B cell (primary cell): ENCODE data around the gene TRIM56. TPM values are rescaled to one million over a fixed set of nuclear protein-coding genes. Genes with fewer than 3 reads are reported as not detected.

ENCODE experiments used
- ATAC-seq: fragments of 200-7000 bp; cut with Tn5 transposase; one replicate; pipeline ENCODE4 v1.10.0; 2021; ENCODE audit warnings: low read depth, mild to moderate bottlenecking, moderate number of reproducible peaks, moderate library complexity
- CTCF ChIA-PET: fragments of 350-600 bp; sonication (Branson Sonifier 250); formaldehyde crosslinking; loops from one replicate; lab custom pipeline; 2021; ENCODE audit warnings: antibody characterized with exemption, inconsistent platforms; lab: Charles Lee
- POLR2A ChIA-PET: fragments of 350-600 bp; sonication (Branson Sonifier 250); formaldehyde crosslinking; loops from one replicate; lab custom pipeline; 2021; ENCODE audit warnings: antibody characterized with exemption; lab: Charles Lee
- DNase-seq: peaks from one replicate; pipeline ENCODE4 v3.0.0; 2013
- H2AFZ ChIP-seq: 2 replicates; pipeline ENCODE4 v1.6.1; 2012; ENCODE audit warnings: mild to moderate bottlenecking, low read depth, low read length; ENCODE audit not compliant: insufficient read depth, poor library complexity, severe bottlenecking
- H3K27ac ChIP-seq, 2 donors: 1 replicate in 1 of 2; 2 replicates in 1 of 2; pipeline ENCODE4 v1.5.1; 2012 to 2013; ENCODE audit warnings: low read length in 2 of 2, mild to moderate bottlenecking in 2 of 2, moderate library complexity in 1 of 2
- H3K27me3 ChIP-seq, 4 experiments: fragments of 200-600 bp in 1 of 4; sonication (generic) in 1 of 4; replicated peaks in 1 of 4; 1 replicate in 2 of 4; 2 replicates in 2 of 4; pipeline versions ENCODE4 v1.6.1 to v1.7.0; 2013 to 2016; ENCODE audit warnings: low read length in 3 of 4, mild to moderate bottlenecking in 2 of 4, mixed read lengths in 1 of 4, moderate library complexity in 1 of 4; ENCODE audit not compliant: insufficient read depth in 4 of 4, control insufficient read depth in 3 of 4; ENCODE audit errors: control extremely low read depth in 1 of 4
- H3K36me3 ChIP-seq, 2 experiments: replicated peaks in 1 of 2; 1 replicate in 1 of 2; 2 replicates in 1 of 2; pipeline versions ENCODE4 v1.6.1 to v1.7.1; 2013; ENCODE audit warnings: low read length in 1 of 2; ENCODE audit not compliant: insufficient read depth in 2 of 2, control insufficient read depth in 1 of 2; ENCODE audit errors: control extremely low read depth in 1 of 2, extremely low read depth in 1 of 2
- H3K4me1 ChIP-seq, 2 donors: fragments of 200-600 bp in 1 of 2; sonication (generic) in 1 of 2; 1 replicate in 1 of 2; 2 replicates in 1 of 2; pipeline versions ENCODE4 v1.5.1 to v1.6.1; 2013 to 2017; ENCODE audit warnings: low read length in 2 of 2; ENCODE audit not compliant: control insufficient read depth in 2 of 2, insufficient read depth in 2 of 2
- H3K4me2 ChIP-seq: replicated peaks from 2 replicates; pipeline ENCODE3; 2012; ENCODE audit warnings: mild to moderate bottlenecking, low read depth, low read length; ENCODE audit not compliant: poor library complexity, severe bottlenecking
- H3K4me3 ChIP-seq, 5 experiments: fragments of 200-600 bp in 1 of 5; sonication (generic) in 1 of 5; 1 replicate in 3 of 5; 2 replicates in 2 of 5; pipeline versions ENCODE4 v1.5.1 to v1.7.0; 2011 to 2016; ENCODE audit warnings: low read length in 4 of 5, mild to moderate bottlenecking in 4 of 5, low read depth in 2 of 5, control low read depth in 1 of 5, moderate library complexity in 1 of 5; ENCODE audit not compliant: insufficient read depth in 1 of 5; ENCODE audit errors: control extremely low read depth in 1 of 5, extremely low read depth in 1 of 5
- H3K79me2 ChIP-seq: fragments of 200-600 bp; sonication (generic); one replicate; pipeline ENCODE4 v1.6.0; 2016; ENCODE audit warnings: low read length; ENCODE audit not compliant: control insufficient read depth, insufficient read depth
- H3K9ac ChIP-seq: fragments of 200-600 bp; sonication (generic); 2 replicates; pipeline ENCODE4 v1.6.1; 2017; ENCODE audit warnings: mild to moderate bottlenecking, low read length, moderate library complexity
- H3K9me3 ChIP-seq, 3 donors: one replicate each; pipeline versions ENCODE4 v1.6.1 to v1.7.1; 2013; ENCODE audit warnings: low read length in 2 of 3; ENCODE audit not compliant: control insufficient read depth in 2 of 3, insufficient read depth in 1 of 3; ENCODE audit errors: control extremely low read depth in 1 of 3
- H4K20me1 ChIP-seq: 2 replicates; pipeline ENCODE4 v1.6.0; 2012; ENCODE audit warnings: mild to moderate bottlenecking, low read length; ENCODE audit not compliant: insufficient read depth, control insufficient read depth, poor library complexity, severe bottlenecking
- H3K27ac Mint-ChIP-seq: one replicate; pipeline ENCODE4 v1.8.0; 2021; ENCODE audit warnings: mixed read lengths
- H3K27me3 Mint-ChIP-seq: one replicate; pipeline ENCODE4 v1.8.0; 2021; ENCODE audit warnings: mixed read lengths
- H3K4me1 Mint-ChIP-seq: one replicate; pipeline ENCODE4 v1.8.0; 2021; ENCODE audit warnings: mixed read lengths
- H3K4me3 Mint-ChIP-seq: one replicate; pipeline ENCODE4 v1.8.0; 2021; ENCODE audit warnings: mixed read lengths
- H3K9me3 Mint-ChIP-seq: one replicate; pipeline ENCODE4 v1.8.0; 2022; ENCODE audit warnings: mixed read lengths; ENCODE audit not compliant: insufficient read depth
- EZH2 ChIP-seq: IDR thresholded peaks from 2 replicates; pipeline ENCODE4 v1.6.1; 2012; ENCODE audit warnings: borderline replicate concordance, low read depth, mild to moderate bottlenecking, moderate library complexity, low read length; ENCODE audit not compliant: insufficient read depth, poor library complexity, severe bottlenecking
- WGBS: methylation state at CpG from one replicate; pipeline ENCODE4 v1.1.5; 2013; ENCODE audit warnings: missing lambda C conversion rate; ENCODE audit not compliant: insufficient coverage; 5-methylcytosine and 5-hydroxymethylcytosine counted together
- intact Hi-C: fragments of 100-400 bp; cut with micrococcal nuclease; formaldehyde crosslinking; loops from one replicate; pipeline ENCODE4 v1.10.0; 2022
- polyA plus RNA-seq: library from polyadenylated mRNA; depleted of rRNA; stranded (reverse); fragments of >200 nt; gene quantifications from 2 replicates; pipeline ENCODE4 v1.2.3, GENCODE V29; 2012
- total RNA-seq, 2 donors: library from RNA; stranded (reverse); fragments of 120-200 nt in 1 of 2; gene quantifications; 1 replicate in 1 of 2; 2 replicates in 1 of 2; pipeline versions ENCODE4 v1.2.3 to v1.2.4, GENCODE V29; 2013 to 2022
- TF ChIP-seq, protein P1 (sequence below): fragments of 200-600 bp; IDR thresholded peaks from one replicate; pipeline ENCODE4 v1.8.0; 2022; ENCODE audit warnings: antibody characterized with exemption, mild to moderate bottlenecking

TRIM56 gene
- total and polyA plus RNA-seq, 2 donors (not counting 1 experiment from before 2014, with no cell fraction given): 8.4 to 85.7 TPM

DNA sequence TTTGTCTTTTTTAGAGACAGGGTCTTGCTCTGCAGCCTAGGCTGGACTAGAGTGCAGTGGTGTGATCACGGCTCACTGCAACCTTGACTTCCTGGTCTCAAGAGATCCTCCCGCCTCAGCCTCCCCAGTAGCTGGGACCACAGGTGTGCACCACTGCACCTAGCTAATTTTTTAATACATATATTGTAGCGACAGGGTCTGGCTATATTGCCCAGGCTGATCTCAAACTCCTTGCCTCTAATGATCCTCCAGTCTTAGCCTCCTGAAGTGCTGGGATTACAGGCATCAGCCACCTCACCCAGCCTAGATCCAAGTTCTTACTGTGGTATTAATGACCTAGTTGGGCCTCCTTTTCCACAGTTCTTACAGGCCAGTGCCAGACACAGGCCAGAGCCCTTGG lies 29.9 kb downstream of the TRIM56 start:
- H3K9me3 Mint-ChIP-seq: no peaks in the 10 kb centered on the region
- H3K4me3 Mint-ChIP-seq: no peak overlapping the region
- Histone ChIP-seq H2AFZ (no peak overlapping the region), H3K4me1 (no peaks in the 10 kb centered on the region), H3K36me3 (no peaks in the 10 kb centered on the region), H3K79me2 (no peaks in the 10 kb centered on the region), H3K4me2 (no peak overlapping the region), H3K27ac (no peak overlapping the region), H3K4me3 (no peak overlapping the region), H4K20me1 (no peaks in the 10 kb centered on the region), H3K27me3 (no peaks in the 10 kb centered on the region), H3K9me3 (peaks cover 0 to 3% (median 0%) of the 10 kb centered on the region in 3 donors), H3K9ac (no peak overlapping the region)
- H3K27me3 Mint-ChIP-seq: peaks cover 10% of the 10 kb centered on the region
- H3K4me1 Mint-ChIP-seq: no peaks in the 10 kb centered on the region
- POLR2A ChIA-PET: no interaction called here
- no peak overlapping the region for H3K27ac Mint-ChIP-seq
- intact Hi-C loops: no loop called here
- WGBS: 100% methylated on average over 1 of the region's 3 CpGs
- DNase-seq (no peak), ATAC-seq (no peak)
- CTCF ChIA-PET: no interaction called here
- no peak for TF ChIP-seq EZH2
- TF ChIP-seq, protein P1, sequence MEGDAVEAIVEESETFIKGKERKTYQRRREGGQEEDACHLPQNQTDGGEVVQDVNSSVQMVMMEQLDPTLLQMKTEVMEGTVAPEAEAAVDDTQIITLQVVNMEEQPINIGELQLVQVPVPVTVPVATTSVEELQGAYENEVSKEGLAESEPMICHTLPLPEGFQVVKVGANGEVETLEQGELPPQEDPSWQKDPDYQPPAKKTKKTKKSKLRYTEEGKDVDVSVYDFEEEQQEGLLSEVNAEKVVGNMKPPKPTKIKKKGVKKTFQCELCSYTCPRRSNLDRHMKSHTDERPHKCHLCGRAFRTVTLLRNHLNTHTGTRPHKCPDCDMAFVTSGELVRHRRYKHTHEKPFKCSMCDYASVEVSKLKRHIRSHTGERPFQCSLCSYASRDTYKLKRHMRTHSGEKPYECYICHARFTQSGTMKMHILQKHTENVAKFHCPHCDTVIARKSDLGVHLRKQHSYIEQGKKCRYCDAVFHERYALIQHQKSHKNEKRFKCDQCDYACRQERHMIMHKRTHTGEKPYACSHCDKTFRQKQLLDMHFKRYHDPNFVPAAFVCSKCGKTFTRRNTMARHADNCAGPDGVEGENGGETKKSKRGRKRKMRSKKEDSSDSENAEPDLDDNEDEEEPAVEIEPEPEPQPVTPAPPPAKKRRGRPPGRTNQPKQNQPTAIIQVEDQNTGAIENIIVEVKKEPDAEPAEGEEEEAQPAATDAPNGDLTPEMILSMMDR: no peak

DNA sequence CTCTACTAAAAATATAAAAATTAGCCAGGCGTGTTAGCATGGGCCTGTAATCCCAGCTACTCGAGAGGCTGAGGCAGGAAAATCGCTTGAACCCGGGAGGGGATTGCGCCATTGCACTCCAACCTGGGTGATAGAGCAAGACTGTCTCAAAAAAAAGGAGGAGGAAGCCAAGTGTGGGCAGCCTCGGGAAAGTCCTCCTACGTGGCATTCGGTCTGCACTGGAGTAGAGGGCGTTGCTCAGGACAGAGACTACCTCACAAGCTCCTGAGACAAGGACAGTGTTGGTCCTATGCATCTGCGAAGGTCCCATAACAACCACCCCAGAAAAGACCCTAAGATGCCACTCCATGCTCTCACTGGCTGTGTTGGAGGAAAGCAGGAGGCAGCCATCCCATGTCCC lies 31.6 kb downstream of the TRIM56 start:
- Mint-ChIP-seq H3K4me1 (peaks cover under 1% of the 10 kb centered on the region), H3K27me3 (peaks cover 10% of the 10 kb centered on the region), H3K27ac (no peak overlapping the region), H3K9me3 (no peaks in the 10 kb centered on the region), H3K4me3 (no peak overlapping the region)
- POLR2A ChIA-PET: no interaction called here
- H4K20me1 ChIP-seq: no peaks in the 10 kb centered on the region
- CTCF ChIA-PET: no interaction called here
- no peak overlapping the region for H2AFZ ChIP-seq
- intact Hi-C loops: no loop called here
- no peak overlapping the region for H3K9ac ChIP-seq
- WGBS: 93% methylated on average over 7 of the region's 10 CpGs
- H3K27ac ChIP-seq: no peak overlapping the region
- no peak overlapping the region for H3K4me2 ChIP-seq
- TF ChIP-seq, protein P1: no peak
- TF ChIP-seq EZH2: no peak
- H3K27me3 ChIP-seq: no peaks in the 10 kb centered on the region
- ATAC-seq (no peak), DNase-seq (no peak)
- no peaks in the 10 kb centered on the region for H3K36me3 ChIP-seq
- peaks cover 0 to 7% (median 0%) of the 10 kb centered on the region in 3 donors for H3K9me3 ChIP-seq
- H3K4me3 ChIP-seq: no peak overlapping the region
- H3K79me2 ChIP-seq: no peaks in the 10 kb centered on the region
- H3K4me1 ChIP-seq: peaks cover 1 to 2% of the 10 kb centered on the region in 2 donors
